Adrenal gland (tissue), 12 donors: ENCODE results near the gene OPA1. TPM values are rescaled to one million over a fixed set of nuclear protein-coding genes. Genes with fewer than 3 reads are reported as not detected.

ENCODE experiments used
- DNase-seq, 7 donors: peaks; one replicate each; pipeline ENCODE4 v3.0.0-alpha.2; 2019 to 2020
- H3K27ac ChIP-seq, 5 donors: fragments of 200-600 bp; sonication (generic) in 4 of 5; 1 replicate in 3 of 5; 2 replicates in 2 of 5; pipeline versions ENCODE4 v1.5.1 to v1.8.0; 2016 to 2020; ENCODE audit warnings: mild to moderate bottlenecking in 1 of 5
- H3K27me3 ChIP-seq: fragments of 200-600 bp; 2 replicates; pipeline ENCODE4 v1.8.0; 2021
- H3K36me3 ChIP-seq, 2 donors: fragments of 200-600 bp; replicated peaks in 1 of 2; 1 replicate in 1 of 2; 2 replicates in 1 of 2; pipeline versions ENCODE4 v1.5.1 to v1.8.0; 2018 to 2022
- H3K4me1 ChIP-seq, 2 donors: fragments of 200-600 bp; replicated peaks in 1 of 2; 1 replicate in 1 of 2; 2 replicates in 1 of 2; pipeline versions ENCODE4 v1.5.1 to v1.8.0; 2018 to 2021
- H3K4me3 ChIP-seq, 4 donors: fragments of 200-600 bp; sonication (generic) in 3 of 4; one replicate each; pipeline ENCODE4 v1.5.1; 2016 to 2018
- H3K9me3 ChIP-seq, 3 donors: fragments of 200-600 bp; sonication (generic) in 1 of 3; replicated peaks in 1 of 3; 1 replicate in 2 of 3; 2 replicates in 1 of 3; pipeline versions ENCODE4 v1.5.1 to v1.8.0; 2016 to 2021
- POLR2A ChIP-seq, 2 donors: fragments of 450-650 bp; IDR thresholded peaks; one replicate each; pipeline ENCODE4 v1.6.1; 2017; ENCODE audit warnings: antibody characterized with exemption in 2 of 2, mild to moderate bottlenecking in 2 of 2, moderate library complexity in 1 of 2
- WGBS, 4 donors: extraction: QIAGEN DNeasy Blood & Tissue Kit in 2 of 4; methylation state at CpG; one replicate each; pipeline versions ENCODE4 v1.1.5 to v1.1.7; 2013 to 2017; 5-methylcytosine and 5-hydroxymethylcytosine counted together
- intact Hi-C, 2 donors: fragments of 100-400 bp; cut with DNase I; formaldehyde crosslinking; loops; one replicate each; pipeline versions ENCODE4 v1.14.1 to v1.15.0; 2022 to 2023
- polyA plus RNA-seq, 3 donors: library from polyadenylated mRNA; stranded (reverse); fragments of 200-250 nt in 2 of 3; fragments of 350-450 nt in 1 of 3; fragmentation: Illumina TruSeq in 1 of 3; extraction: RNeasy Lipid Tissue Mini Kit (QIAGEN cat#74804) in 1 of 3; gene quantifications; one replicate each; pipeline ENCODE4 v1.2.3, GENCODE V29; 2013 to 2014
- total RNA-seq, 9 donors: library from RNA; depleted of rRNA in 4 of 9; stranded (reverse); fragments of >200 nt in 4 of 9; fragments of 120-200 nt in 1 of 9; fragmentation: NEBNext Ultra II Directional in 1 of 9; extraction: Animal tissue kit (Norgen Biotek cat#: 25700) in 1 of 9; gene quantifications; one replicate each; pipeline versions ENCODE4 v1.1.0 to v1.2.4, GENCODE V29; 2013 to 2023
- TF ChIP-seq, protein P1 (sequence below), 6 experiments: fragments of 450-650 bp in 4 of 6; fragments of 200-600 bp in 2 of 6; sonication (generic) in 1 of 6; IDR thresholded peaks; 1 replicate in 5 of 6; 2 replicates in 1 of 6; pipeline versions ENCODE4 v1.5.1 to v1.8.0; 2016 to 2021; ENCODE audit warnings: antibody characterized with exemption in 6 of 6, mild to moderate bottlenecking in 2 of 6, moderate library complexity in 1 of 6
- donor health status: healthy with polysubstance abuse.
- donor health status: Bipolar disorder and iron deficiency.
- donor health status: DM: yes; HTN: yes; CAD: no.
- donor health status: DM: no; HTN: no; CAD: no.
- donor health status: DM: no; HTN: no; CAD: no.
- donor health status: DM: yes; HTN: yes; CAD: no.

Gene OPA1
- total and polyA plus RNA-seq, 12 donors = 13.0 to 194 (median 54.6) TPM

DNA sequence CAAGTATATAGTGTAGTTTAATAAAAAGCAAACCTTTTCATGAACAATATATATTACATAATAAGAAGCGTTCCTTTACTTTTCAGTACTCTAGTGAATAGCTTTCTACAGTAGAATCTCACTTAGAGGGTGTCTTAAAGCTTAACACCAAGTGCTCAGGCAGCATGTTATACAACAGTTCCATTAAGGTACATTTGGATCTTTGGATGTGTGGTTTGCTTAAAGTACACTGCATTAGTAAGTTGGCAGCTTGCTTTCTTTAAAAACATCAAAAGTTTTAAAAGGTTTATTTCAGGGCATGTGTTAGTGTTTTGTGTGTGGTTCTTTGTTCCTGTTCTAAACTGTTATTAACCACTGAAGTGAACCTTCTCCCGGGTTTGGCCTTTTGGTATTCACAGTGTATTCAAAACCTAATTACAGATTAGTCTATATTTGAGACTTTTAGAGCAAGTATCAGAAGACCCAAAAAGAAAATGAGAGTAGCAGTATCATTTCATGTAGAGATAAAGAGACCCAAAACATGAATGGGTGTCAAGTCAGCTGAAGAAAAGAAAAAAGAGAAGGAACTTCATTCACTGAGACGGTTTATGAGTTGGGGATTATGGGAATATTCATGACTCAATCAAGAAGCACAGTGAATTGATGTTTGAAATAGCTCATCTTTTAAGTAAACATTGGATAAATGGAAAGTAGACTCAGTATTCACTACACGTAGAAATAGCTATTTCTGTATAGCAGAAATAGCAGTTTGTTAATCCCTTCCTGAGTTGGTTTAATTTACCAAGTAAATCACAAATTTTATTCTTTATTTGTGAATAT is 93.9 kb downstream of the OPA1 start:
- no peak overlapping the region for H3K4me3 ChIP-seq
- 85 to 90% (median 88%) methylated on average over 4 of the region's 4 CpGs for WGBS, 4 donors
- no peak overlapping the region for H3K27ac ChIP-seq
- H3K27me3 ChIP-seq = no peaks in the 10 kb centered on the region
- no peak for TF ChIP-seq POLR2A (IDR thresholded peaks at IDR 0.05)
- TF ChIP-seq, protein P1, sequence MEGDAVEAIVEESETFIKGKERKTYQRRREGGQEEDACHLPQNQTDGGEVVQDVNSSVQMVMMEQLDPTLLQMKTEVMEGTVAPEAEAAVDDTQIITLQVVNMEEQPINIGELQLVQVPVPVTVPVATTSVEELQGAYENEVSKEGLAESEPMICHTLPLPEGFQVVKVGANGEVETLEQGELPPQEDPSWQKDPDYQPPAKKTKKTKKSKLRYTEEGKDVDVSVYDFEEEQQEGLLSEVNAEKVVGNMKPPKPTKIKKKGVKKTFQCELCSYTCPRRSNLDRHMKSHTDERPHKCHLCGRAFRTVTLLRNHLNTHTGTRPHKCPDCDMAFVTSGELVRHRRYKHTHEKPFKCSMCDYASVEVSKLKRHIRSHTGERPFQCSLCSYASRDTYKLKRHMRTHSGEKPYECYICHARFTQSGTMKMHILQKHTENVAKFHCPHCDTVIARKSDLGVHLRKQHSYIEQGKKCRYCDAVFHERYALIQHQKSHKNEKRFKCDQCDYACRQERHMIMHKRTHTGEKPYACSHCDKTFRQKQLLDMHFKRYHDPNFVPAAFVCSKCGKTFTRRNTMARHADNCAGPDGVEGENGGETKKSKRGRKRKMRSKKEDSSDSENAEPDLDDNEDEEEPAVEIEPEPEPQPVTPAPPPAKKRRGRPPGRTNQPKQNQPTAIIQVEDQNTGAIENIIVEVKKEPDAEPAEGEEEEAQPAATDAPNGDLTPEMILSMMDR (IDR thresholded peaks at IDR 0.05) = no peak
- intact Hi-C loops = no loop called here
- no peaks in the 10 kb centered on the region for H3K4me1 ChIP-seq
- DNase-seq = no peak
- H3K36me3 ChIP-seq = peaks cover 0 to 11% of the 10 kb centered on the region in 2 donors
- H3K9me3 ChIP-seq = no peaks in the 10 kb centered on the region

DNA sequence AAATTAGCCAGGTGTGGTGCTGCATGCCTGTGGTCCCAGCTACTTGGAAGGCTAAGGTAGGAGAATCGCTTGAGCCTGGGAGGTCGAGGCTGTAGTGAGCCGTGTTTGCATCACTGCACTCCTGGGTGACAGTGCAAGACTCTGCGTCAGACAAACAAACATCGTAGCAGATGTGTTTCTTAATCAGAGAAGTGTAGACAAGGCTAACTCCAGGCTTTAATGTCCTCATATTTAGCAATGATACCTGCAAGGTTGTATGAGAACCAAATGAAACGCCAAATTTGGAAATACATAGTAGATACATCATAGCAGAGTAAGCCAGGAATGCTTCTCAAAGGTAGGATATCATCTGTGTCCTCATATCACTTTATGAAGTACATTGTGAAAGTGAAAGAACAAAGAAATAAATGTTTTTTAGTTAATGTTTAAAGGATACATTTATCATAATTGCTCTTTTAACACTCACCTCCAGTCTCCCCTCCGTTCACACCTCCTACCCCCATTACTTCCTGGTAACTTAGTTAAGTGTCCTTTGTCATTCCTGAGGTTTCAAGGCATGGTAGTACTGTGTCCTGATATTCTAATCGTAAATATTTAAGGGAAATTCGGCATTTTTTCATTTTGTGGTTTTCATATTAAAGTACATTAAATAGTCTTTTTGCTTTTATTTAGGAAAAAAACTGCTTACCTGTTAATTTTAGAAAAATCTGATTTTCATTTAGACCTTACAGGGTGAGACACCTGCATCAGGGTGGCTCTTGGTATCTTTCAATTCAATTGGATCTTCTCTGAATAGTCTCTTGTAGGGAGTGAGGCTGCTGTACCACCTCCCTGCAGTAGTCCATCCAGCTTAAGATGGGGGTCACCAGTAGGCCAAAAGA is 96.1 kb downstream of the OPA1 start:
- no peak overlapping the region for H3K27ac ChIP-seq
- H3K4me1 ChIP-seq = no peaks in the 10 kb centered on the region
- TF ChIP-seq, protein P1 (IDR thresholded peaks at IDR 0.05) = no peak
- TF ChIP-seq POLR2A (IDR thresholded peaks at IDR 0.05) = no peak
- no peaks in the 10 kb centered on the region for H3K27me3 ChIP-seq
- no peak overlapping the region for H3K4me3 ChIP-seq
- H3K36me3 ChIP-seq = peaks cover 0 to 17% of the 10 kb centered on the region in 2 donors
- no peaks in the 10 kb centered on the region for H3K9me3 ChIP-seq
- no peak for DNase-seq
- intact Hi-C loops = no loop called here
- 95 to 96% (median 95%) methylated on average over 9 of the region's 9 CpGs for WGBS, 4 donors

GRCh38 chr3:193693774-193694173 is 100.8 kb downstream of the OPA1 start:
- H3K9me3 ChIP-seq = no peaks in the 10 kb centered on the region
- no peak overlapping the region for H3K27ac ChIP-seq
- no peak overlapping the region for H3K4me3 ChIP-seq
- WGBS, 4 donors = 72 to 88% (median 77%) methylated on average over 5 of the region's 5 CpGs
- no peaks in the 10 kb centered on the region for H3K27me3 ChIP-seq
- DNase-seq = no peak
- H3K36me3 ChIP-seq = peaks cover 0 to 17% of the 10 kb centered on the region in 2 donors
- TF ChIP-seq, protein P1 (IDR thresholded peaks at IDR 0.05) = no peak
- TF ChIP-seq POLR2A (IDR thresholded peaks at IDR 0.05) = no peak
- intact Hi-C loops = no loop called here
- no peaks in the 10 kb centered on the region for H3K4me1 ChIP-seq

DNA sequence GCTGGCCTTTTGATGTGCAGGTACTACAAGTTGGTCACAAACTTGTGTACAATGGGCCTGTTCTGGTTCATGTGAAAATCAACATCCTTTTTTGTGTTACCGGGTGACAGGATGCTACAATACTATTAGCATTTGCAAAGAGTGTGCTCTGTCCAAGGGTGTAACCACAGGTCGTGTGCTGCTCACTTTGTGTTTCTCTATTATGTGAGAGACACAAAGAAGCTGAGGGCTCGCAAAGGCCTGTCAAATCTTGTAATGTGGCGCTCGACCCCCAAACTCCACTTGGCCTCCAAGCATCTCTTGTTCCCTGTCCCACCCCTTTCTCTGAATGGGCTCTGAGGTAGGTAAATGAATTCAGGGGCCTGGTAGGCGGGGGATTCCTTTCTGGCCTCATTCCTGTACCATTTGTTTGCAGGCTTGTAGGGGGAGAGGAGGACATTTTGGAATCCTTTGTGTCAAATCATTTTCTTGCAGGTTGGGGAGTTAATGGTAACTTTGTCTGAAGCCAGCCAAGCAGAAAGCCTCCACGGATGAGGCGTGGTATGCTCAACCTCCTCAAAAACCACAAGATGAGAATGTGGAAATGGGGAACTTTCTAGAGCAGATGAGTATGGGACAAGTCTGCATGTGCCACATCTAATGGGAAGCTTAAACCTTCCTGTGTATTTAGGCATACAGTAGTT is 109.1 kb downstream of the OPA1 start:
- 90 to 94% (median 91%) methylated on average over 8 of the region's 8 CpGs for WGBS, 4 donors
- H3K36me3 ChIP-seq = no peaks in the 10 kb centered on the region
- TF ChIP-seq POLR2A (IDR thresholded peaks at IDR 0.05) = no peak
- TF ChIP-seq, protein P1 (IDR thresholded peaks at IDR 0.05) = no peak
- intact Hi-C loops = no loop called here
- no peaks in the 10 kb centered on the region for H3K4me1 ChIP-seq
- DNase-seq = no peak
- H3K9me3 ChIP-seq = no peaks in the 10 kb centered on the region
- H3K4me3 ChIP-seq = no peak overlapping the region
- no peak overlapping the region for H3K27ac ChIP-seq
- no peaks in the 10 kb centered on the region for H3K27me3 ChIP-seq
